HG03103 (cell line): ENCODE data around the gene SNED1.

ENCODE experiments used
- ATAC-seq: cut with Tn5 transposase; IDR thresholded peaks from one replicate; pipeline ENCODE4 v1.9.1; 2021; ENCODE audit warnings: low read depth; ENCODE audit not compliant: unreplicated experiment

The SNED1 gene

GRCh38 chr2:240997856-240998705, at the start of gene SNED1:
SNED1 (plus strand) TSS chr2:240998618; CDS start chr2:240998838, 220 bp downstream.
- no peak for ATAC-seq

GRCh38 chr2:240948905-240949790, 49.3 kb upstream of the SNED1 start:
- no peak for ATAC-seq

GRCh38 chr2:240949791-240950705, 48.4 kb upstream of the SNED1 start:
- ATAC-seq, result no peak

GRCh38 chr2:240951045-240951594, 47.3 kb upstream of the SNED1 start:
- no peak for ATAC-seq

GRCh38 chr2:240952496-240953246, 45.7 kb upstream of the SNED1 start:
- ATAC-seq, result no peak

GRCh38 chr2:240953426-240954410, 44.7 kb upstream of the SNED1 start:
- no peak for ATAC-seq

GRCh38 chr2:240954436-240955305, 43.7 kb upstream of the SNED1 start:
- ATAC-seq, result no peak

- no peak for ATAC-seq
Measured at GRCh38 chr2:240955306-240956170, 42.9 kb upstream of the SNED1 start.

GRCh38 chr2:240956171-240956934, 42.1 kb upstream of the SNED1 start:
- no peak for ATAC-seq

- no peak for ATAC-seq
Measured at GRCh38 chr2:240956935-240957655, 41.3 kb upstream of the SNED1 start.

GRCh38 chr2:240957656-240958365, 40.6 kb upstream of the SNED1 start:
- no peak for ATAC-seq

- no peak for ATAC-seq
Measured at GRCh38 chr2:240958366-240959213, 39.8 kb upstream of the SNED1 start.

- no peak for ATAC-seq
Measured at GRCh38 chr2:240959214-240959940, 39.0 kb upstream of the SNED1 start.
